IPS DF 6.9 (cell line): ENCODE data around the gene CDR2.

Experiments
- DNase-seq: peaks from one replicate; pipeline ENCODE4 v3.0.0-alpha.2; 2013; ENCODE audit warnings: low read depth, low spot score
- H3K27ac ChIP-seq: one replicate; pipeline ENCODE4 v1.5.1; 2013; ENCODE audit warnings: low read length, control low read depth
- H3K27me3 ChIP-seq: 2 replicates; pipeline ENCODE4 v1.6.1; 2013; ENCODE audit warnings: mild to moderate bottlenecking, low read length; ENCODE audit not compliant: control insufficient read depth, insufficient read depth
- H3K36me3 ChIP-seq: 2 replicates; pipeline ENCODE4 v1.6.1; 2013; ENCODE audit warnings: low read length; ENCODE audit not compliant: control insufficient read depth, insufficient read depth
- H3K4me1 ChIP-seq: 2 replicates; pipeline ENCODE4 v1.6.1; 2013; ENCODE audit warnings: low read length; ENCODE audit not compliant: control insufficient read depth, insufficient read depth
- H3K4me3 ChIP-seq: 2 replicates; pipeline ENCODE4 v1.5.1; 2013; ENCODE audit warnings: mild to moderate bottlenecking, low read length
- H3K9me3 ChIP-seq: 2 replicates; pipeline ENCODE4 v1.6.1; 2013; ENCODE audit warnings: low read length, inconsistent platforms; ENCODE audit not compliant: control insufficient read depth, insufficient read depth
- WGBS: extraction: QIAGEN DNeasy Blood & Tissue Kit; methylation state at CpG from one replicate; pipeline ENCODE4 v1.1.7; 2013; ENCODE audit warnings: mixed read lengths, missing lambda C conversion rate; ENCODE audit not compliant: insufficient read length, insufficient coverage; 5-methylcytosine and 5-hydroxymethylcytosine counted together

CDR2 gene

GRCh38 chr16:22336581-22336980 lies 37.8 kb downstream of the CDR2 start:
- Histone ChIP-seq H3K27me3 (no peaks in the 10 kb centered on the region), H3K4me3 (no peak overlapping the region), H3K9me3 (no peaks in the 10 kb centered on the region), H3K36me3 (peaks cover 11% of the 10 kb centered on the region), H3K4me1 (no peaks in the 10 kb centered on the region), H3K27ac (no peak overlapping the region)
- no peak for DNase-seq

- H3K4me1 ChIP-seq = no peaks in the 10 kb centered on the region
- no peak overlapping the region for H3K4me3 ChIP-seq
- H3K27me3 ChIP-seq = no peaks in the 10 kb centered on the region
- no peak overlapping the region for H3K27ac ChIP-seq
- H3K36me3 ChIP-seq = peaks cover 11% of the 10 kb centered on the region
- H3K9me3 ChIP-seq = no peaks in the 10 kb centered on the region
- no peak for DNase-seq
- no CpG with 5 or more reads among the region's 3 CpGs for WGBS
Measured at GRCh38 chr16:22335668-22336246, 38.7 kb downstream of the CDR2 start.

- H3K36me3 ChIP-seq = peaks cover 11% of the 10 kb centered on the region
- no CpG with 5 or more reads among the region's 6 CpGs for WGBS
- no peaks in the 10 kb centered on the region for H3K4me1 ChIP-seq
- no peak for DNase-seq
- H3K9me3 ChIP-seq = no peaks in the 10 kb centered on the region
- H3K4me3 ChIP-seq = no peak overlapping the region
- no peak overlapping the region for H3K27ac ChIP-seq
- no peaks in the 10 kb centered on the region for H3K27me3 ChIP-seq
Measured at GRCh38 chr16:22333457-22333994, 40.9 kb downstream of the CDR2 start.

DNA sequence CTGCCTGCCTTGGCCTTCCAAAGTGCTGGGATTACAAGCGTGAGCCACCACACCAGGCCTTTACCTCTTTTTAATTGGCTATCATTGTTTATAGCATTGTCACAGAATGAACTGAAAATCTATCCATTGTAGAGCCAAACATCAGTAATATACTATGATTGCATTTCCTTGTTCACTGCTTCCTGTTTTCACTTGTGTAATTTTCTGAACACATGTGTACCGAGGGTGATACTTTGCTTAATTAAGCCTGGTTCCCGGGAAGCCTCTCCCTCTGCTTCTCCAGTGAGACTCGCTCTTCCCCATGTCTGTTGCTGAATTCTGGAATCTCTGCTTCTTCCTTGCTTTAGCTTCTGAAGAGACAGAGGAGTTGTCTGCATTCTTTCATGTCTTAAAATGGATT lies 44.1 kb downstream of the CDR2 start:
- no peaks in the 10 kb centered on the region for H3K27me3 ChIP-seq
- no peaks in the 10 kb centered on the region for H3K4me1 ChIP-seq
- H3K27ac ChIP-seq = no peak overlapping the region
- no CpG with 5 or more reads among the region's 4 CpGs for WGBS
- H3K36me3 ChIP-seq = peaks cover 39% of the 10 kb centered on the region
- DNase-seq = no peak
- H3K9me3 ChIP-seq = no peaks in the 10 kb centered on the region
- no peak overlapping the region for H3K4me3 ChIP-seq

GRCh38 chr16:22329199-22329695 lies 45.2 kb downstream of the CDR2 start:
- Histone ChIP-seq H3K4me1 (no peaks in the 10 kb centered on the region), H3K27ac (no peak overlapping the region), H3K27me3 (no peaks in the 10 kb centered on the region), H3K36me3 (peaks cover 45% of the 10 kb centered on the region), H3K4me3 (no peak overlapping the region), H3K9me3 (no peaks in the 10 kb centered on the region)
- WGBS = no CpG with 5 or more reads among the region's 9 CpGs
- no peak for DNase-seq

GRCh38 chr16:22328081-22328725 lies 46.2 kb downstream of the CDR2 start:
- peaks cover 48% of the 10 kb centered on the region for H3K36me3 ChIP-seq
- no peak for DNase-seq
- no CpG with 5 or more reads among the region's 10 CpGs for WGBS

DNA sequence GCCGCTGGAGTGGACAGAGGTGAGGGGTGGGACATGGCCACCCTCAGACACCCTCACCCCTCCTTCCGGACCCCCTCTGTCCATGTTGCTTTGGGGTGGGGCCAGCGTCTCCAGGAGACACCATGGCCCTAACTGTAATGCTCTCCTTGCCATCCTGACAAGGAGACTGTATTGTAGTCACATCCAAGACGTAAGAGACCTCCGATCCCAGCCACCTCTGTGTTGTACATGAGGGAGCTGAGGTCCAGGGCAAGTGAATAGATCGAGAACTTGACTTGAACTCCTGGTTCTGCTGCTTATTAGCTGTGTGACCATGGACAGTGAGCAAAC lies 47.0 kb downstream of the CDR2 start:
- DNase-seq = no peak
- H3K36me3 ChIP-seq = peaks cover 51% of the 10 kb centered on the region
- no CpG with 5 or more reads among the region's 6 CpGs for WGBS

More at GRCh38 chr16:22328081-22328725, 46.2 kb downstream of the CDR2 start:
- no peaks in the 10 kb centered on the region for H3K4me1 ChIP-seq
- no peak overlapping the region for H3K4me3 ChIP-seq
- no peak overlapping the region for H3K27ac ChIP-seq
- H3K9me3 ChIP-seq = no peaks in the 10 kb centered on the region
- H3K27me3 ChIP-seq = no peaks in the 10 kb centered on the region

GRCh38 chr16:22326771-22327445 lies 47.5 kb downstream of the CDR2 start:
- Histone ChIP-seq H3K27me3 (no peaks in the 10 kb centered on the region), H3K9me3 (no peaks in the 10 kb centered on the region), H3K27ac (no peak overlapping the region), H3K4me3 (no peak overlapping the region; the same call in 1 of the 2 replicates), H3K4me1 (no peaks in the 10 kb centered on the region), H3K36me3 (peaks cover 56% of the 10 kb centered on the region)
- whole genome bisulfite sequencing = no CpG with 5 or more reads among the region's 13 CpGs
- no peak for DNase-seq

More for the DNA sequence above, 47.0 kb downstream of the CDR2 start:
- no peaks in the 10 kb centered on the region for H3K4me1 ChIP-seq
- H3K27ac ChIP-seq = no peak overlapping the region
- H3K4me3 ChIP-seq = no peak overlapping the region
- H3K27me3 ChIP-seq = no peaks in the 10 kb centered on the region
- H3K9me3 ChIP-seq = no peaks in the 10 kb centered on the region

GRCh38 chr16:22326369-22326652 lies 48.1 kb downstream of the CDR2 start:
- Histone ChIP-seq H3K27me3 (no peaks in the 10 kb centered on the region), H3K27ac (no peak overlapping the region), H3K36me3 (peaks cover 58% of the 10 kb centered on the region), H3K9me3 (no peaks in the 10 kb centered on the region), H3K4me3 (no peak overlapping the region), H3K4me1 (no peaks in the 10 kb centered on the region)
- DNase-seq = no peak
- WGBS = no CpG with 5 or more reads among the region's 4 CpGs

DNA sequence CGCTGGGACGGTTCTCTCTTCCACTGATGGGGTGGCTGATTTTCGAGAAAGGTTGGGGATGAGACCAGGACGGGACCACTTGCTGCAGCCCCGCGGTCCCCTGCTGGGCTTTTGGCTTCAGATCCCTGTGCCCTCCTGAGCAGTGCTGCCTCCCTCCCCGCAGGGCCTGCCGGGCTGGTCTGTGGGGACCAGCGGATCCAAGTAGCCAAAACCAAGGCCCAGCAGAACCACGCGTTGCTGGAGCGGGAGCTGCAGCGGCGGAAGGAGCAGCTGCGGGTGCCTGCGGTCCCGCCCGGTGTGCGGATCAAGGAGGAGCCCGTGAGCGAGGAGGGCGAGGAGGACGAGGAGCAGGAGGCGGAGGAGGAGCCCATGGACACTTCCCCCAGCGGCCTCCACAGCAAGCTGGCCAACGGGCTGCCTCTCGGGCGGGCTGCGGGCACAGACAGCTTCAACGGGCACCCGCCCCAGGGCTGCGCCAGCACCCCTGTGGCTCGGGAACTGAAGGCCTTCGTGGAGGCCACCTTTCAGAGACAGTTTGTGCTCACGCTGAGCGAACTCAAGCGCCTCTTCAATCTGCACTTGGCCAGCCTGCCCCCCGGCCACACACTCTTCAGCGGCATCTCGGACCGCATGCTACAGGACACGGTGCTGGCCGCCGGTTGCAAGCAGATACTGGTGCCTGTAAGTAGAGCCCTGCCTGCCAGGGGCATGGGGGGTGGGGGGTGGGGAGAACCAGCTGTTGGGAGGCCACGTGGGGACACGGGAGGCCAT lies 48.6 kb downstream of the CDR2 start:
- no CpG with 5 or more reads among the region's 46 CpGs for WGBS
- Histone ChIP-seq H3K27me3 (no peaks in the 10 kb centered on the region), H3K4me1 (no peaks in the 10 kb centered on the region), H3K4me3 (no peak overlapping the region), H3K27ac (no peak overlapping the region), H3K9me3 (no peaks in the 10 kb centered on the region), H3K36me3 (peaks cover 58% of the 10 kb centered on the region)
- no peak for DNase-seq
